ENCODE data around the gene MORC1. TPM values are rescaled to one million over a fixed set of nuclear protein-coding genes. Genes with fewer than 3 reads are reported as not detected.

MORC1 gene
- total and polyA plus RNA-seq, 4 donors, result 0.02 to 0.33 (median 0.13) TPM

GRCh38 chr3:109057616-109058015, 60.3 kb downstream of the MORC1 start:
- 73% methylated on average over 3 of the region's 3 CpGs for WGBS
- Histone ChIP-seq H3K27ac (ENCODE audit: low read depth in 1 of 2, low read length in 2 of 2) (no peak overlapping the region), H3K9me3 (ENCODE audit: control insufficient read depth in 4 of 4, low read length in 3 of 4) (no peaks in the 10 kb centered on the region), H3K4me3 (ENCODE audit: low read depth in 1 of 3, low read length in 3 of 3) (no peak overlapping the region), H3K27me3 (ENCODE audit: control insufficient read depth in 4 of 4, insufficient read depth in 4 of 4, low read length in 3 of 4) (no peaks in the 10 kb centered on the region), H3K4me1 (ENCODE audit: control insufficient read depth in 4 of 4, insufficient read depth in 4 of 4, low read length in 3 of 4) (no peaks in the 10 kb centered on the region), H3K9ac (ENCODE audit: low read depth in 1 of 2, low read length in 2 of 2) (no peak overlapping the region), H3K36me3 (ENCODE audit: control insufficient read depth in 4 of 4, insufficient read depth in 3 of 4, low read depth in 1 of 4, low read length in 3 of 4) (no peaks in the 10 kb centered on the region)
- no peak for DNase-seq (ENCODE audit: low spot score)
- TF ChIP-seq ATF3 (IDR thresholded peaks at IDR 0.05), result no peak
- TF ChIP-seq HNF4A (conservative IDR thresholded peaks at IDR 0.05), result no peak
- no peak for TF ChIP-seq SP1 (IDR thresholded peaks at IDR 0.05)
- no peak for TF ChIP-seq RXRA (IDR thresholded peaks at IDR 0.05)
- TF ChIP-seq JUND (IDR thresholded peaks at IDR 0.05), result no peak
- no peak for TF ChIP-seq RAD21 (IDR thresholded peaks at IDR 0.05)
- TF ChIP-seq CTCF (IDR thresholded peaks at IDR 0.05; ENCODE audit: low read depth, low read length, missing input control), result no peak
- no peak for TF ChIP-seq MAX (IDR thresholded peaks at IDR 0.05)
- no peak for TF ChIP-seq EGR1 (IDR thresholded peaks at IDR 0.05; ENCODE audit: low read depth in 2 of 2)
- no peak for TF ChIP-seq HNF4G (IDR thresholded peaks at IDR 0.05)

GRCh38 chr3:109057056-109057455, 60.9 kb downstream of the MORC1 start:
- H3K27ac ChIP-seq (ENCODE audit: low read depth in 1 of 2, low read length in 2 of 2), result no peak overlapping the region

More at GRCh38 chr3:109057056-109057455, 60.9 kb downstream of the MORC1 start:
- H3K27me3 ChIP-seq (ENCODE audit: control insufficient read depth in 4 of 4, insufficient read depth in 4 of 4, low read length in 3 of 4), result no peaks in the 10 kb centered on the region
- no peaks in the 10 kb centered on the region for H3K9me3 ChIP-seq (ENCODE audit: control insufficient read depth in 4 of 4, low read length in 3 of 4)
- TF ChIP-seq TAF1 (conservative IDR thresholded peaks at IDR 0.05), result no peak
- TF ChIP-seq GABPA (IDR thresholded peaks at IDR 0.05 in 1 of 2, conservative IDR thresholded peaks at IDR 0.05 in 1 of 2), result no peak
- no peak for TF ChIP-seq CTCF (IDR thresholded peaks at IDR 0.05; ENCODE audit: low read depth, low read length, missing input control)
- no peak for TF ChIP-seq ZBTB33 (IDR thresholded peaks at IDR 0.05)
- no peak for TF ChIP-seq NR2F2 (IDR thresholded peaks at IDR 0.05)
- TF ChIP-seq ATF3 (IDR thresholded peaks at IDR 0.05), result no peak
- no peak for TF ChIP-seq FOXA2 (IDR thresholded peaks at IDR 0.05)
- TF ChIP-seq SP1 (IDR thresholded peaks at IDR 0.05), result no peak
- TF ChIP-seq YY1 (IDR thresholded peaks at IDR 0.05), result no peak
- TF ChIP-seq RAD21 (IDR thresholded peaks at IDR 0.05), result no peak
- no peak overlapping the region for H3K4me3 ChIP-seq (ENCODE audit: low read depth in 1 of 3, low read length in 3 of 3)
- no peaks in the 10 kb centered on the region for H3K4me1 ChIP-seq (ENCODE audit: control insufficient read depth in 4 of 4, insufficient read depth in 4 of 4, low read length in 3 of 4)
- no peak overlapping the region for H3K9ac ChIP-seq (ENCODE audit: low read depth in 1 of 2, low read length in 2 of 2)
- no peak for DNase-seq (ENCODE audit: low spot score)
- H3K36me3 ChIP-seq (ENCODE audit: control insufficient read depth in 4 of 4, insufficient read depth in 3 of 4, low read depth in 1 of 4, low read length in 3 of 4), result no peaks in the 10 kb centered on the region
- 94% methylated on average over 3 of the region's 3 CpGs for WGBS

All from liver (tissue), 9 donors.